NCI-H1105 (cell line): Measurements from ENCODE around the gene OOSP2.
"Not testable (repeated sequence)": the region's sequence is repeated elsewhere in the genome, so short reads cannot be mapped to it uniquely, and the experiment has no call there.

Experiments
- DNase-seq: peaks from one replicate; lab custom pipeline; 2025; lab: John Stamatoyannopoulos, UW

The OOSP2 gene

GRCh38 chr11:60040109-60040508 lies at the start of gene OOSP2:
Gene OOSP2 (plus strand): TSS chr11:60040409. CDS start chr11:60040460, 51 bp downstream.
- DNase-seq = no peak

GRCh38 chr11:59990421-59990820 lies 49.8 kb upstream of the OOSP2 start:
- DNase-seq = no peak

- DNase-seq = no peak
These were observed 47.8 kb upstream of the OOSP2 start for GRCh38 chr11:59992425-59992824.

- no peak for DNase-seq
These were observed 42.4 kb upstream of the OOSP2 start for GRCh38 chr11:59997800-59998199.

- no peak for DNase-seq
These were observed 40.5 kb upstream of the OOSP2 start for GRCh38 chr11:59999691-60000090.

GRCh38 chr11:60003729-60004128 lies 36.5 kb upstream of the OOSP2 start:
- DNase-seq = no peak

GRCh38 chr11:60005360-60005759 lies 34.8 kb upstream of the OOSP2 start:
- DNase-seq = no peak

GRCh38 chr11:60016881-60017280 lies 23.3 kb upstream of the OOSP2 start, which contains the start of gene OOSP4B:
Gene OOSP4B (plus strand): TSS chr11:60017181.
- DNase-seq = no peak

- no peak for DNase-seq
These were observed 22.2 kb upstream of the OOSP2 start for GRCh38 chr11:60018058-60018457.

- DNase-seq = not testable (repeated sequence)
These were observed 19.8 kb upstream of the OOSP2 start for GRCh38 chr11:60020376-60020775.

- DNase-seq = no peak
These were observed 11.1 kb upstream of the OOSP2 start for GRCh38 chr11:60029015-60029632.

GRCh38 chr11:60050422-60050821 lies 10.2 kb downstream of the OOSP2 start:
- not testable (repeated sequence) for DNase-seq

GRCh38 chr11:60050839-60051238 lies 10.6 kb downstream of the OOSP2 start:
- not testable (repeated sequence) for DNase-seq

GRCh38 chr11:60056349-60056969 lies 16.2 kb downstream of the OOSP2 start, which contains the start of gene MS4A3:
Gene MS4A3 (plus strand): TSS chr11:60056665. CDS start chr11:60061161, 4,496 bp downstream.
- DNase-seq = no peak

GRCh38 chr11:60059052-60059451 lies 18.8 kb downstream of the OOSP2 start:
- DNase-seq = no peak

- DNase-seq = no peak
These were observed 19.5 kb downstream of the OOSP2 start for GRCh38 chr11:60059521-60060240.

GRCh38 chr11:60064111-60064510 lies 23.9 kb downstream of the OOSP2 start:
- no peak for DNase-seq

GRCh38 chr11:60065801-60066200 lies 25.6 kb downstream of the OOSP2 start:
- DNase-seq = no peak

- no peak for DNase-seq
These were observed 29.2 kb downstream of the OOSP2 start for GRCh38 chr11:60069450-60069849.

- not testable (repeated sequence) for DNase-seq
These were observed 31.4 kb downstream of the OOSP2 start for GRCh38 chr11:60071644-60072043.

GRCh38 chr11:60077216-60077817 lies 37.1 kb downstream of the OOSP2 start:
- DNase-seq = no peak

- DNase-seq = no peak
These were observed 37.8 kb downstream of the OOSP2 start for GRCh38 chr11:60077981-60078380.

GRCh38 chr11:60078745-60079144 lies 38.5 kb downstream of the OOSP2 start:
- no peak for DNase-seq
